WTC11 (cell line): ENCODE data around the gene EHBP1.

Experiments
- CTCF ChIP-seq: fragments of 200-600 bp; IDR thresholded peaks from 2 replicates; pipeline ENCODE4 v1.8.0; 2022; ENCODE audit warnings: antibody characterized with exemption
- MAX ChIP-seq: sonication (generic); formaldehyde crosslinking; IDR thresholded peaks from 2 replicates; pipeline ENCODE4 v1.8.0; 2022; ENCODE audit warnings: mild to moderate bottlenecking, missing genetic modification reagents
- MXD4 ChIP-seq: fragments of 250-450 bp; sonication (Bioruptor Pico); IDR thresholded peaks from 2 replicates; pipeline ENCODE4 v1.8.0; 2021; ENCODE audit warnings: mild to moderate bottlenecking, moderate library complexity, borderline replicate concordance
- NR1H2 ChIP-seq: sonication (generic); formaldehyde crosslinking; IDR thresholded peaks from 2 replicates; pipeline ENCODE4 v1.9.0; 2021; ENCODE audit warnings: mild to moderate bottlenecking, moderate library complexity, missing genetic modification reagents
- NR2C2 ChIP-seq: sonication (generic); formaldehyde crosslinking; IDR thresholded peaks from 2 replicates; pipeline ENCODE4 v1.8.0; 2022; ENCODE audit warnings: mild to moderate bottlenecking, missing genetic modification reagents
- PRDM15 ChIP-seq: sonication (generic); formaldehyde crosslinking; IDR thresholded peaks from 2 replicates; pipeline ENCODE4 v1.8.0; 2022; ENCODE audit warnings: missing genetic modification reagents
- RORB ChIP-seq: fragments of 250-450 bp; sonication (Bioruptor Pico); IDR thresholded peaks from 2 replicates; pipeline ENCODE4 v1.9.0; 2021; ENCODE audit warnings: mild to moderate bottlenecking
- TEAD4 ChIP-seq: sonication (generic); formaldehyde crosslinking; IDR thresholded peaks from 2 replicates; pipeline ENCODE4 v1.8.0; 2022; ENCODE audit warnings: mild to moderate bottlenecking, missing genetic modification reagents
- USF1 ChIP-seq: sonication (generic); formaldehyde crosslinking; IDR thresholded peaks from 2 replicates; pipeline ENCODE4 v1.8.0; 2022; ENCODE audit warnings: mild to moderate bottlenecking, missing genetic modification reagents
- ZBTB21 ChIP-seq: sonication (generic); formaldehyde crosslinking; IDR thresholded peaks from 2 replicates; pipeline ENCODE4 v1.8.1; 2023; ENCODE audit warnings: mild to moderate bottlenecking, missing genetic modification reagents, borderline replicate concordance

DNA sequence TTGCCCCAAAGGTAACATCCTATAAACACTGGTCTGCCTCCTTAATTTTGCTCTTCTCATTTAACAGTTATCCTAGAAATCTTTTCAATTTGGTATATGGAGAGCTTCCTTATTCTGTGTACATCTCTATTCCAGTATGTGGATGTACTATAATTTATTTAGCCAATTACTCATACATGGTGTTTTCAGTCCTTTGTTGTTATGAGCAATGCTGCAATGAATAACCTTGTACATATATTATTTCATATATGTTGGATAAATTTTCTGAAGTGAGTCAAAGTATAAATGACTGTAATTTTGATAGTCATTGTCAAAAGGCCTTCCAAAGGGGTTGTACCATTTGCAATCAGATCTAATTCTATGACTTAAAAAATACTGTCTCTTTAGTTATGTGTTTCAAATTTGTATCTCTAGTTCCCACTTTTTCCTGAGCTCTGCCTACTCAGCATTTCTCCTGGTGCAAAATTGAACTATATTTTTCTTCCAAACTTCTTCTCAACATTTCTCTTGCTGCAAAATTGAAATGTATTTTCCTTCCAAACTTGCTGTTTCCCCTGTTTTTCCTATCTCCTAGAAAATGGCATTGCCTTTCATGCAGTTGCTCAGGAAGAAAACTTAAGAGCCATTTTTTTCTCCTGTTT, 191.8 kb downstream of the EHBP1 start:
- TF ChIP-seq CTCF (no peak), USF1 (CRISPR knock-in tag) (no peak), PRDM15 (CRISPR knock-in tag) (no peak), MAX (CRISPR knock-in tag) (no peak), TEAD4 (CRISPR knock-in tag) (no peak), NR2C2 (no peak), ZBTB21 (no peak), RORB (CRISPR knock-in tag) (no peak), NR1H2 (no peak), MXD4 (no peak)
